GM12873 (cell line): Measurements from ENCODE around the gene PRTN3.

Source experiments
- TF ChIP-seq, protein P1 (sequence below): IDR thresholded peaks from 2 replicates; pipeline ENCODE4 v1.5.1; 2012; ENCODE audit warnings: low read depth, mild to moderate bottlenecking, moderate library complexity, low read length, control low read depth; ENCODE audit not compliant: insufficient read depth; ENCODE audit errors: missing control alignments

The PRTN3 gene

DNA sequence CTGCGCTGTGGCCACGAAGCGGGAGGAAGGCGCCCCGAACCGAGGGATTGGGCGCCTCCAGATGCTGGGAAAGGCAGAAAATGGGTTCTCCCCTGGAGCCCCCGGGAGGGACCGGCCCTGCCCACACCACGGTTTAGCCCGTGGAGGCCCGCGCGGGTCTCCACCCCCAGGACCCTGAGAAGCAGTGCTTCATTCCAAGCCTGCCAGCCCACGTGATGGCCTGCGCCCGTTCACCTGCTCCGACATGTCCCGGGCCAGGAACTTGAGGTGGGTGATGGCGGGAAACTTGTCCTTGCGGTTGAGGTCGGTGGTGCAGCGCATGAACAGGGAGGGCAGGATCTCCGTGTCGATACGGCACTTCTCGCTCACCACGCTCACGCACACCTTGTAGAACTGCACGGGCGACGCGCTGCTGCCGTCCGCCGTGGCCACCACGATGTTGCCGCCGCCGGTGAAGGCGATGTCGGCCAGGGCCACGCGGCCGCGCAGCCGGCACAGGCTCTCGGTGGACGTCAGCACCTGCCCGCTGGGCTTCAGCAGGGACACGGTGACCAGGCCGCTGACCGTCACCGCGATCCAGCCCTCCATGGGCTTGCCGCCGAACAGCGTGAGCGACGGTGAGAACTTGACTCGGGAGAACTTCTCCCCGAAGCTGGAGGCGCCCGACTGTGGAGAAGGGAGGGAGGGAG lies 44.9 kb downstream of the PRTN3 start:
- TF ChIP-seq, protein P1, sequence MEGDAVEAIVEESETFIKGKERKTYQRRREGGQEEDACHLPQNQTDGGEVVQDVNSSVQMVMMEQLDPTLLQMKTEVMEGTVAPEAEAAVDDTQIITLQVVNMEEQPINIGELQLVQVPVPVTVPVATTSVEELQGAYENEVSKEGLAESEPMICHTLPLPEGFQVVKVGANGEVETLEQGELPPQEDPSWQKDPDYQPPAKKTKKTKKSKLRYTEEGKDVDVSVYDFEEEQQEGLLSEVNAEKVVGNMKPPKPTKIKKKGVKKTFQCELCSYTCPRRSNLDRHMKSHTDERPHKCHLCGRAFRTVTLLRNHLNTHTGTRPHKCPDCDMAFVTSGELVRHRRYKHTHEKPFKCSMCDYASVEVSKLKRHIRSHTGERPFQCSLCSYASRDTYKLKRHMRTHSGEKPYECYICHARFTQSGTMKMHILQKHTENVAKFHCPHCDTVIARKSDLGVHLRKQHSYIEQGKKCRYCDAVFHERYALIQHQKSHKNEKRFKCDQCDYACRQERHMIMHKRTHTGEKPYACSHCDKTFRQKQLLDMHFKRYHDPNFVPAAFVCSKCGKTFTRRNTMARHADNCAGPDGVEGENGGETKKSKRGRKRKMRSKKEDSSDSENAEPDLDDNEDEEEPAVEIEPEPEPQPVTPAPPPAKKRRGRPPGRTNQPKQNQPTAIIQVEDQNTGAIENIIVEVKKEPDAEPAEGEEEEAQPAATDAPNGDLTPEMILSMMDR: no peak

DNA sequence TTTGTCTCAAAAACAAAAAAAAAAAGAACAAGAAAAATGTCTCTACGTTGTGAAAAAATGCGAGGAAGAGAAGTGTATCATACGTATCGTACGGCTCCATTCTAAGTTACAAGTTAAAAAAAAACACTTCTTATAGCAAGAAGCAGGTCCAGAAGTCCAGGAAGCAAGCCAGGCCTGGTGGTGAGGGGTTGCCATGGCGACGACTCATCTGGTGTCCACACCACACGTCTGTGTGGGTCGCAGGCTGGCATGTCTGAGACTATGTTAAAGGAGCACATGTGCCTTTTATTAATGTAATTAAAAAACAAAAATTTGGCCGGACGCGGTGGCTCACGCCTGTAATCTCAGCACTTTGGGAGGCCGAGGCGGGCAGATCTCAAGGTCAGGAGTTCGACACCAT lies 46.3 kb downstream of the PRTN3 start:
- TF ChIP-seq, protein P1: no peak

- TF ChIP-seq, protein P1: no peak
Measured at GRCh38 chr19:887599-887998, 46.8 kb downstream of the PRTN3 start.

DNA sequence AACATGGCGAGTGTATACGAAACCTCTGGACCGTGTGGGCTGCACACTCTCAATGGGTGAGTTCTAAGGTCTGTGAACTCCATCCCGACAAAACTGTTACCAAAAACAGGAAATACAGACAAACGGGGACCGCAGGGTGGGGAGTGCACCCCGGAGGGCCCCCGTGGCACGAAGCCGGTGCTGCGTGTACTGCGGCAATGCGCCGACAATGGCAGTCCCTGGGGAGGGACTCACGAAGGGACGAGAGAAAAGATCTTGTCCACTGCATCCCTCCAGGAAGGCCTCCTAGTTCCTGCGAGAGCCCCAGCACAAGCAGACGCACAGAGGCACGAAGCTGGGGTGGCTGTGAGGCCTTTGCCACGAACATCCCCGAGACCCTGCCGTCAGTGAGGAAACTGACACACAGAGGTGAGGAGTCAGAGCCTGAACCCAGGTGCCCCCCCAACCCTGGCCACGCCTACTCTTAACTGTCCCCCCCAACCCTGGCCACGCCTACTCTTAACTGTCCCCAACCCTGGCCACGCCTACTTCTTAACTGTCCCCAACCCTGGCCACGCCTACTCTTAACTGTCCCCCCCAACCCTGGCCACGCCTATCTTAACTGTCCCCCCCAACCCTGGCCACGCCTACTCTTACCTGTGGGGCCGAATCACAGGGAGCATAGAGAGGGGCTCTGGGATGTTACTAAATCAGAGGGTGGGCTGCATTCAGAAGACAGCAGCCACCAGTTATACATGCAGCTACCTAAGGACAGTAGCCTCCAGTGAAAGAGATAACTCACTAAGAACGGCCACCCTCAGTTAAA lies 48.0 kb downstream of the PRTN3 start:
- TF ChIP-seq, protein P1: no peak

DNA sequence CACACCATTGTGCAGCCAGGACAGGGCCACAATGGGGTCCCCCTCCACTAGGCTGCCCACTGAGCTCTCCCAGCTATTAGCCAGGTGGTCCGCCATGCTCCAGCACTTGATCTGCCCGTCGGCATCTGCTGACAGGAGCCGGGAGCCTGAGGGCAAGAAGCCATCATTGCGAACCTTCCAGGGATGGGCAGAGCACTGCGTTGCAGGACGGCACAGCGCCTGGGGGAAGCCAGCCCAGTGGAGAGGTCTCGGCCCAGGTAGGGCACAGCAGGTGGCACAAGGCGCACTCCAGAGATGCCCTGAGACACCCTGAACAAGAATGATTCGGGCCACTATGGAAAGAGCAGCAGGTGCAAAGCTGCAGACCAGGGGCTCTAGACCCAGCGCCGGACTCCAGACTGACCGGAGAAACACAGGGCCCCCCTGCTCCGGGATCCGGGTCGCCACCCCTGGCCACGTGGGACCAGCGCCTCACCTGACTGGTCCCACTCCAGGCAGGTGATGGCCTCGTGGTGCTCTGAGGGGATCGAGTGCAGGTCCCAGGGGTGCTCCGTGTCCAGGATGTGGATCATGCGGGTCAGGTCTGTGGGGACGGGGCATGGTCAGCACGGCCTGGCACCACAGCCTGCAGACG lies 49.0 kb downstream of the PRTN3 start:
- TF ChIP-seq, protein P1: no peak

GRCh38 chr19:890831-891230 lies 50.0 kb downstream of the PRTN3 start:
- TF ChIP-seq, protein P1: no peak

DNA sequence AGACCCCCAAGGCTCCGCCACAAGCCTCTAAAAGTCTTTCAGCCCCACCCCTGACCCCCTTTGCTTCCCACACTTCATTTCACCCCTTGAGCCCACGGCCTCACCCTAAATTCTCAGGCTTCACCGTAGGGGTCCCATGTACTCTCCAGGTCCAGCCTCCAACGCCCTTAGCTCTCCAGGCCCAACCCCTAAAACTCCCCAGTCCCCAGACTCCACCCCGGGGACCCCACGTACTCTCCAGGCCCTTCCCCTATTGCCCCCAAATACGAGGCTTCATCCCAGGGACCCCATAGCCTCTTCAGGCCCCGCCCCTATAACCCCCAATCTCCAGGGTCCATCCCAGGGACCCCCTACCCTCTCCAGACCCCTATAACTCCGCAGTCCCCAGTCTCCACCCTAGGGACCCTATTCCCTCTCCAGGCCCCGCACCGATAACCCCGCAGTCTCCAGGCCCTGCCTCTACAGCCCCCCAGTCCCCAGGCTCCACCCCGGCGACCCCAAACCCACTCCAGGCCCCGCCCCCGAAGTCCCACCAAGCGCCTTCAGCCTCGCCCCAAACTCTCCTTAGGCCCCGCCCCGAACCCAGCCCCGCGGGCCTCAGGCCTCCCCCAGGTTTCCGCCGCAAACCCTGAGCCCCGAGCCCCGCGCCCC lies 51.6 kb downstream of the PRTN3 start:
- TF ChIP-seq, protein P1: no peak
